K562 (cell line): Measurements from ENCODE around the gene ZNF428. TPM values are rescaled to one million over a fixed set of nuclear protein-coding genes. Genes with fewer than 3 reads are reported as not detected.

Experiments
- HMGN3 ChIP-seq: IDR thresholded peaks from 2 replicates; pipeline ENCODE4 v1.6.1; 2011; ENCODE audit warnings: borderline replicate concordance, low read depth, mild to moderate bottlenecking, mixed read lengths, low read length; ENCODE audit not compliant: insufficient read length; ENCODE audit errors: extremely low read depth
- PHF21A ChIP-seq: fragments of 450-650 bp; IDR thresholded peaks from 2 replicates; pipeline ENCODE4 v1.6.1; 2017; ENCODE audit warnings: low read depth, borderline replicate concordance
- RCOR1 ChIP-seq, 2 experiments: IDR thresholded peaks; 2 replicates each; pipeline ENCODE4 v1.6.1; 2012; ENCODE audit warnings: low read depth in 2 of 2, low read length in 2 of 2, borderline replicate concordance in 1 of 2, improper control_type of control experiment in 1 of 2
- SMARCA4 ChIP-seq: fragments of 450-650 bp; IDR thresholded peaks from 2 replicates; pipeline ENCODE4 v1.6.1; 2016
- U2AF1 ChIP-seq: fragments of 200-400 bp; formaldehyde crosslinking; optimal IDR thresholded peaks from 2 replicates; pipeline ENCODE3; 2017; ENCODE audit warnings: mild to moderate bottlenecking, low read depth, low read length, moderate library complexity
- ZNF764 ChIP-seq: fragments of 250-450 bp; sonication (Bioruptor Pico); IDR thresholded peaks from 2 replicates; pipeline ENCODE4 v1.4.0; 2020; ENCODE audit warnings: low read depth, mild to moderate bottlenecking, moderate library complexity
- polyA plus RNA-seq, 8 experiments: library from polyadenylated mRNA; depleted of rRNA in 4 of 8; stranded (reverse) in 5 of 8; unstranded in 3 of 8; fragments of >200 nt; fragmentation: Nextera tagmentation in 2 of 8; fragmentation: Illumina TruSeq in 1 of 8; extraction: Ambion mirVana in 2 of 8; extraction: Trizol in 1 of 8; gene quantifications; 2 replicates each; pipeline versions ENCODE4 v1.2.1 to v1.2.3, GENCODE V29; 2011 to 2014; ENCODE audit warnings: inconsistent platforms in 1 of 8, missing spikeins in 1 of 8
- total RNA-seq, 7 experiments: library from RNA; depleted of rRNA in 6 of 7; stranded (reverse); fragments of >200 nt in 6 of 7; fragmentation: Illumina TruSeq in 2 of 7; extraction: Trizol in 2 of 7; gene quantifications; 2 replicates each; pipeline versions ENCODE4 v1.2.1 to v1.2.3, GENCODE V29; 2011 to 2021; ENCODE audit warnings: low replicate concordance in 1 of 7
- TF ChIP-seq, protein P1 (sequence below): fragments of 200-800 bp; sonication (Bioruptor generic); IDR thresholded peaks from 2 replicates; pipeline ENCODE4 v1.6.1; 2017; ENCODE audit warnings: missing genetic modification characterization, missing compliant biosample characterization
- TF ChIP-seq, protein P2 (sequence below): fragments of 450-650 bp; formaldehyde crosslinking; IDR thresholded peaks from 2 replicates; pipeline ENCODE4 v1.4.0; 2020; ENCODE audit warnings: mild to moderate bottlenecking, moderate library complexity
- TF ChIP-seq, protein P3 (sequence below): fragments of 450-650 bp; IDR thresholded peaks from 2 replicates; pipeline ENCODE4 v1.6.1; 2018; ENCODE audit warnings: mild to moderate bottlenecking, low read depth; ENCODE audit not compliant: partially characterized antibody
- TF ChIP-seq, protein P4 (sequence below), 2 experiments: fragments of 450-650 bp; IDR thresholded peaks; 2 replicates each; pipeline ENCODE4 v1.6.1; 2016
- TF ChIP-seq, protein P5 (sequence below): fragments of 450-650 bp; IDR thresholded peaks from 2 replicates; pipeline ENCODE4 v1.6.1; 2016; ENCODE audit warnings: low read depth

ZNF428 gene
- total and polyA plus RNA-seq, 9 of the 15 experiments (the other 6 are each of a cell fraction or from before 2014, with no cell fraction given): 0.15 to 85.7 (median 15.9) TPM

DNA sequence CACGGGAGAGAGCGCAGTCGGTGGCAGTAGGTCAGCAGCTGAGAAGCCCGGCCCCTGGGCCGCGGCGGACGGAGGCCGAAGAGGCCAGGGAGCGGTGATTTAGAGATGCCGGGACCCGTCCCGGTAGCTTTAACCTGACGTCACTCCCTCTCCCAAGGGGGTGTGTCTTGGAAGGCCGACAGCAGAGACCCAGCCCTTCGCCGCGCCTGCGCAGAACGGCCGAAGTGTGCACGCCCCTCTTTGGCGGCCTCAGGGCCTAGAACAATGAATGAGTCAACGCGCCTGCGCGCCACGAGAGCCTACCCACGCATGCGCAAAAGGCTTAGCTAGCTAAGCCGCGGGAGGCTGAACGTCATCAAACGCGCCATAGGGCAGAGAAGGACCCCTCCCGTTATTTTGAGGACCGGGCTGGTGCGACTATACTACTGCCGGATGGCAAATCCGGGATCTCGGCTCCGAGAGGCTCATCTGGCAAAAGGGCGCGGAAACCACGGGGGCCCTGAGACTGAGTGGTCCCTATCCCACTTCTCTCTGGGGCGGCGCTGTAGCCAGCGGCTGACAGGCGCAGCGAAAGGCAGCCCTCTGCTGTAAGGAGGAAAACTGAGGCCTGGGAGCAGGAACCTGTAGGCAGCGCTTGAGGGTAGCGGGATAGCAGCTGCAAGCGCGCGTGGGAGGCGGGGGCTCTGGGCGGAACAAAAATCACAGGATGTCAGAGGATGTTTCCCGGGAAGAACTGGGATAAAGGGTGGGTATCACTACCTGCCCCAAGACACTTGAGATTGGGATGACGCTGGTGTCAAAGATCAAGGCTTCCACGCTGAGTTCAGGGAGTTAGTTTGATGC, 23.2 kb downstream of the ZNF428 start, which contains the start of the genes IRGQ and ZNF576 (continued):
- TF ChIP-seq, protein P1, sequence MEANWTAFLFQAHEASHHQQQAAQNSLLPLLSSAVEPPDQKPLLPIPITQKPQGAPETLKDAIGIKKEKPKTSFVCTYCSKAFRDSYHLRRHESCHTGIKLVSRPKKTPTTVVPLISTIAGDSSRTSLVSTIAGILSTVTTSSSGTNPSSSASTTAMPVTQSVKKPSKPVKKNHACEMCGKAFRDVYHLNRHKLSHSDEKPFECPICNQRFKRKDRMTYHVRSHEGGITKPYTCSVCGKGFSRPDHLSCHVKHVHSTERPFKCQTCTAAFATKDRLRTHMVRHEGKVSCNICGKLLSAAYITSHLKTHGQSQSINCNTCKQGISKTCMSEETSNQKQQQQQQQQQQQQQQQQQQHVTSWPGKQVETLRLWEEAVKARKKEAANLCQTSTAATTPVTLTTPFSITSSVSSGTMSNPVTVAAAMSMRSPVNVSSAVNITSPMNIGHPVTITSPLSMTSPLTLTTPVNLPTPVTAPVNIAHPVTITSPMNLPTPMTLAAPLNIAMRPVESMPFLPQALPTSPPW (CRISPR knock-in tag): no peak; the same call in 1 of the 2 replicates
- TF ChIP-seq, protein P2, sequence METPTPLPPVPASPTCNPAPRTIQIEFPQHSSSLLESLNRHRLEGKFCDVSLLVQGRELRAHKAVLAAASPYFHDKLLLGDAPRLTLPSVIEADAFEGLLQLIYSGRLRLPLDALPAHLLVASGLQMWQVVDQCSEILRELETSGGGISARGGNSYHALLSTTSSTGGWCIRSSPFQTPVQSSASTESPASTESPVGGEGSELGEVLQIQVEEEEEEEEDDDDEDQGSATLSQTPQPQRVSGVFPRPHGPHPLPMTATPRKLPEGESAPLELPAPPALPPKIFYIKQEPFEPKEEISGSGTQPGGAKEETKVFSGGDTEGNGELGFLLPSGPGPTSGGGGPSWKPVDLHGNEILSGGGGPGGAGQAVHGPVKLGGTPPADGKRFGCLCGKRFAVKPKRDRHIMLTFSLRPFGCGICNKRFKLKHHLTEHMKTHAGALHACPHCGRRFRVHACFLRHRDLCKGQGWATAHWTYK (CRISPR knock-in tag): peak; percentile 66; the same call in 1 of the 2 replicates
- TF ChIP-seq U2AF1 (no peak), PHF21A (peak; percentile 99), RCOR1 (IDR thresholded peaks at IDR 0.05; ENCODE audit: borderline replicate concordance in 1 of 2, low read depth in 2 of 2, low read length in 2 of 2) (peak; percentile 73 to 94), SMARCA4 (peak; percentile 42; the same call in 1 of the 2 replicates), HMGN3 (peak; percentile 48), ZNF764 (CRISPR knock-in tag) (no peak)
- TF ChIP-seq, protein P3, sequence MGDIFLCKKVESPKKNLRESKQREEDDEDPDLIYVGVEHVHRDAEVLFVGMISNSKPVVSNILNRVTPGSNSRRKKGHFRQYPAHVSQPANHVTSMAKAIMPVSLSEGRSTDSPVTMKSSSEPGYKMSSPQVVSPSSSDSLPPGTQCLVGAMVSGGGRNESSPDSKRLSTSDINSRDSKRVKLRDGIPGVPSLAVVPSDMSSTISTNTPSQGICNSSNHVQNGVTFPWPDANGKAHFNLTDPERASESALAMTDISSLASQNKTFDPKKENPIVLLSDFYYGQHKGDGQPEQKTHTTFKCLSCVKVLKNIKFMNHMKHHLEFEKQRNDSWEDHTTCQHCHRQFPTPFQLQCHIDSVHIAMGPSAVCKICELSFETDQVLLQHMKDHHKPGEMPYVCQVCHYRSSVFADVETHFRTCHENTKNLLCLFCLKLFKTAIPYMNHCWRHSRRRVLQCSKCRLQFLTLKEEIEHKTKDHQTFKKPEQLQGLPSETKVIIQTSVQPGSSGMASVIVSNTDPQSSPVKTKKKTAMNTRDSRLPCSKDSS: no peak
- TF ChIP-seq, protein P4, sequence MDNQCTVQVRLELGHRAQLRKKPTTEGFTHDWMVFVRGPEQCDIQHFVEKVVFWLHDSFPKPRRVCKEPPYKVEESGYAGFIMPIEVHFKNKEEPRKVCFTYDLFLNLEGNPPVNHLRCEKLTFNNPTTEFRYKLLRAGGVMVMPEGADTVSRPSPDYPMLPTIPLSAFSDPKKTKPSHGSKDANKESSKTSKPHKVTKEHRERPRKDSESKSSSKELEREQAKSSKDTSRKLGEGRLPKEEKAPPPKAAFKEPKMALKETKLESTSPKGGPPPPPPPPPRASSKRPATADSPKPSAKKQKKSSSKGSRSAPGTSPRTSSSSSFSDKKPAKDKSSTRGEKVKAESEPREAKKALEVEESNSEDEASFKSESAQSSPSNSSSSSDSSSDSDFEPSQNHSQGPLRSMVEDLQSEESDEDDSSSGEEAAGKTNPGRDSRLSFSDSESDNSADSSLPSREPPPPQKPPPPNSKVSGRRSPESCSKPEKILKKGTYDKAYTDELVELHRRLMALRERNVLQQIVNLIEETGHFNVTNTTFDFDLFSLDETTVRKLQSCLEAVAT (IDR thresholded peaks at IDR 0.05): 0 out of 4 replicates have a peak, but pooled peaks of 1 of the 2 experiments have one; percentile 3
- TF ChIP-seq, protein P5, sequence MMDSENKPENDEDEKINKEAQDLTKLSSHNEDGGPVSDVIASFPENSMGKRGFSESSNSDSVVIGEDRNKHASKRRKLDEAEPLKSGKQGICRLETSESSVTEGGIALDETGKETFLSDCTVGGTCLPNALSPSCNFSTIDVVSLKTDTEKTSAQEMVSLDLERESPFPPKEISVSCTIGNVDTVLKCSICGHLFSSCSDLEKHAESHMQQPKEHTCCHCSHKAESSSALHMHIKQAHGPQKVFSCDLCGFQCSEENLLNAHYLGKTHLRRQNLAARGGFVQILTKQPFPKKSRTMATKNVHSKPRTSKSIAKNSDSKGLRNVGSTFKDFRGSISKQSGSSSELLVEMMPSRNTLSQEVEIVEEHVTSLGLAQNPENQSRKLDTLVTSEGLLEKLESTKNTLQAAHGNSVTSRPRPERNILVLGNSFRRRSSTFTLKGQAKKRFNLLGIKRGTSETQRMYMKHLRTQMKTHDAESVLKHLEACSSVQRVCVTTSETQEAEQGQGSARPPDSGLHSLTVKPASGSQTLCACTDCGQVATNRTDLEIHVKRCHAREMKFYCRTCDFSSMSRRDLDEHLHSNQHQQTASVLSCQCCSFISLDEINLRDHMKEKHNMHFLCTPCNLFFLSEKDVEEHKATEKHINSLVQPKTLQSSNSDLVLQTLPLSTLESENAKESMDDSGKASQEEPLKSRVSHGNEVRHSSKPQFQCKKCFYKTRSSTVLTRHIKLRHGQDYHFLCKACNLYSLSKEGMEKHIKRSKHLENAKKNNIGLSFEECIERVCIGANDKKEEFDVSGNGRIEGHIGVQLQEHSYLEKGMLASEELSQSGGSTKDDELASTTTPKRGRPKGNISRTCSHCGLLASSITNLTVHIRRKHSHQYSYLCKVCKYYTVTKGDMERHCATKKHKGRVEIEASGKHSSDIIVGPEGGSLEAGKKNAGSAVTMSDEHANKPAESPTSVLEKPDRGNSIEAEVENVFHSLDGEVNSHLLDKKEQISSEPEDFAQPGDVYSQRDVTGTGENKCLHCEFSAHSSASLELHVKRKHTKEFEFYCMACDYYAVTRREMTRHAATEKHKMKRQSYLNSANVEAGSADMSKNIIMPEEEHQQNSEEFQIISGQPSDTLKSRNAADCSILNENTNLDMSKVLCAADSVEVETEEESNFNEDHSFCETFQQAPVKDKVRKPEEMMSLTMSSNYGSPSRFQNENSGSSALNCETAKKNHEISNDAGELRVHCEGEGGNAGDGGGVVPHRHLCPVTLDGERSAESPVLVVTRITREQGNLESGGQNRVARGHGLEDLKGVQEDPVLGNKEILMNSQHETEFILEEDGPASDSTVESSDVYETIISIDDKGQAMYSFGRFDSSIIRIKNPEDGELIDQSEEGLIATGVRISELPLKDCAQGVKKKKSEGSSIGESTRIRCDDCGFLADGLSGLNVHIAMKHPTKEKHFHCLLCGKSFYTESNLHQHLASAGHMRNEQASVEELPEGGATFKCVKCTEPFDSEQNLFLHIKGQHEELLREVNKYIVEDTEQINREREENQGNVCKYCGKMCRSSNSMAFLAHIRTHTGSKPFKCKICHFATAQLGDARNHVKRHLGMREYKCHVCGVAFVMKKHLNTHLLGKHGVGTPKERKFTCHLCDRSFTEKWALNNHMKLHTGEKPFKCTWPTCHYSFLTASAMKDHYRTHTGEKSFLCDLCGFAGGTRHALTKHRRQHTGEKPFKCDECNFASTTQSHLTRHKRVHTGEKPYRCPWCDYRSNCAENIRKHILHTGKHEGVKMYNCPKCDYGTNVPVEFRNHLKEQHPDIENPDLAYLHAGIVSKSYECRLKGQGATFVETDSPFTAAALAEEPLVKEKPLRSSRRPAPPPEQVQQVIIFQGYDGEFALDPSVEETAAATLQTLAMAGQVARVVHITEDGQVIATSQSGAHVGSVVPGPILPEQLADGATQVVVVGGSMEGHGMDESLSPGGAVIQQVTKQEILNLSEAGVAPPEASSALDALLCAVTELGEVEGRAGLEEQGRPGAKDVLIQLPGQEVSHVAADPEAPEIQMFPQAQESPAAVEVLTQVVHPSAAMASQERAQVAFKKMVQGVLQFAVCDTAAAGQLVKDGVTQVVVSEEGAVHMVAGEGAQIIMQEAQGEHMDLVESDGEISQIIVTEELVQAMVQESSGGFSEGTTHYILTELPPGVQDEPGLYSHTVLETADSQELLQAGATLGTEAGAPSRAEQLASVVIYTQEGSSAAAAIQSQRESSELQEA: peak; percentile 93
